ENCODE measurements around the gene CD164L2. TPM values are rescaled to one million over a fixed set of nuclear protein-coding genes. Genes with fewer than 3 reads are reported as not detected.
"Not testable (repeated sequence)": the region's sequence is repeated elsewhere in the genome, so short reads cannot be mapped to it uniquely, and the experiment has no call there.

CD164L2 gene
- total and polyA plus RNA-seq, 4 donors: not detected

- Histone ChIP-seq H3K27ac (ENCODE audit: low read depth in 1 of 2, low read length in 2 of 2) (no peak overlapping the region), H3K4me1 (ENCODE audit: control insufficient read depth in 1 of 2, insufficient read depth in 2 of 2, low read length in 2 of 2) (no peaks in the 10 kb centered on the region), H3K4me3 (ENCODE audit: low read length in 2 of 2) (no peak overlapping the region), H3K36me3 (ENCODE audit: control insufficient read depth in 1 of 2, insufficient read depth in 2 of 2, low read length in 1 of 2) (no peaks in the 10 kb centered on the region), H3K9me3 (ENCODE audit: control insufficient read depth, low read length) (no peaks in the 10 kb centered on the region), H3K27me3 (ENCODE audit: control insufficient read depth in 1 of 2, insufficient read depth in 2 of 2, low read length in 1 of 2) (no peaks in the 10 kb centered on the region)
- DNase-seq (peak in 1 of 2 donors; percentile 88), ATAC-seq (ENCODE audit: low FRiP score) (no peak)
- intact Hi-C loops (cut with DNase I): loop anchor here in 1 of 2 donors (2.0 kb wide), 1 partner anchor 88 kb away; no protein-coding TSS in a partner anchor
- whole genome bisulfite sequencing, 2 donors: 46 to 47% methylated on average over 5 of the region's 5 CpGs
Measured at GRCh38 chr1:27388337-27389005, 5.3 kb upstream of the CD164L2 start.

GRCh38 chr1:27384797-27385196 is 1.7 kb upstream of the CD164L2 start:
- intact Hi-C loops (cut with DNase I); ATAC-seq (ENCODE audit: low FRiP score); H3K4me1 ChIP-seq (ENCODE audit: control insufficient read depth in 1 of 2, insufficient read depth in 2 of 2, low read length in 2 of 2); H3K4me3 ChIP-seq (ENCODE audit: low read length in 2 of 2); H3K9me3 ChIP-seq (ENCODE audit: control insufficient read depth, low read length); H3K36me3 ChIP-seq (ENCODE audit: control insufficient read depth in 1 of 2, insufficient read depth in 2 of 2, low read length in 1 of 2); H3K27me3 ChIP-seq (ENCODE audit: control insufficient read depth in 1 of 2, insufficient read depth in 2 of 2, low read length in 1 of 2); H3K27ac ChIP-seq (ENCODE audit: low read depth in 1 of 2, low read length in 2 of 2); DNase-seq: not testable (repeated sequence)
- WGBS, 2 donors: 96 to 100% methylated on average over 3 of the region's 3 CpGs

- WGBS, 2 donors: 94% methylated on average over 13 of the region's 13 CpGs
- no peak for DNase-seq
Measured at GRCh38 chr1:27383661-27384060, 528 bp upstream of the CD164L2 start.

GRCh38 chr1:27381969-27382762 is 967 bp downstream of the CD164L2 start:
- no peak for DNase-seq
- H3K27me3 ChIP-seq (ENCODE audit: control insufficient read depth in 1 of 2, insufficient read depth in 2 of 2, low read length in 1 of 2): no peaks in the 10 kb centered on the region
- H3K27ac ChIP-seq (ENCODE audit: low read depth in 1 of 2, low read length in 2 of 2): no peak overlapping the region
- no peak for ATAC-seq (ENCODE audit: low FRiP score)
- H3K4me1 ChIP-seq (ENCODE audit: control insufficient read depth in 1 of 2, insufficient read depth in 2 of 2, low read length in 2 of 2): no peaks in the 10 kb centered on the region
- H3K4me3 ChIP-seq (ENCODE audit: low read length in 2 of 2): no peak overlapping the region
- WGBS, 2 donors: 80 to 82% methylated on average over 15 to 18 of the region's 18 CpGs
- no peaks in the 10 kb centered on the region for H3K9me3 ChIP-seq (ENCODE audit: control insufficient read depth, low read length)
- intact Hi-C loops (cut with DNase I): no loop called here
- no peaks in the 10 kb centered on the region for H3K36me3 ChIP-seq (ENCODE audit: control insufficient read depth in 1 of 2, insufficient read depth in 2 of 2, low read length in 1 of 2)

More at GRCh38 chr1:27383661-27384060, 528 bp upstream of the CD164L2 start:
- no peak for ATAC-seq (ENCODE audit: low FRiP score)
- no peak overlapping the region for H3K4me3 ChIP-seq (ENCODE audit: low read length in 2 of 2)
- H3K4me1 ChIP-seq (ENCODE audit: control insufficient read depth in 1 of 2, insufficient read depth in 2 of 2, low read length in 2 of 2): no peaks in the 10 kb centered on the region
- H3K27ac ChIP-seq (ENCODE audit: low read depth in 1 of 2, low read length in 2 of 2): no peak overlapping the region
- intact Hi-C loops (cut with DNase I): no loop called here
- H3K27me3 ChIP-seq (ENCODE audit: control insufficient read depth in 1 of 2, insufficient read depth in 2 of 2, low read length in 1 of 2): no peaks in the 10 kb centered on the region
- H3K9me3 ChIP-seq (ENCODE audit: control insufficient read depth, low read length): no peaks in the 10 kb centered on the region
- no peaks in the 10 kb centered on the region for H3K36me3 ChIP-seq (ENCODE audit: control insufficient read depth in 1 of 2, insufficient read depth in 2 of 2, low read length in 1 of 2)

- Histone ChIP-seq H3K4me3 (ENCODE audit: low read length in 2 of 2) (no peak overlapping the region), H3K9me3 (ENCODE audit: control insufficient read depth, low read length) (no peaks in the 10 kb centered on the region), H3K27me3 (ENCODE audit: control insufficient read depth in 1 of 2, insufficient read depth in 2 of 2, low read length in 1 of 2) (no peaks in the 10 kb centered on the region), H3K27ac (ENCODE audit: low read depth in 1 of 2, low read length in 2 of 2) (no peak overlapping the region), H3K4me1 (ENCODE audit: control insufficient read depth in 1 of 2, insufficient read depth in 2 of 2, low read length in 2 of 2) (no peaks in the 10 kb centered on the region), H3K36me3 (ENCODE audit: control insufficient read depth in 1 of 2, insufficient read depth in 2 of 2, low read length in 1 of 2) (no peaks in the 10 kb centered on the region)
- DNase-seq: no peak
- 87 to 89% methylated on average over 12 of the region's 12 CpGs for WGBS, 2 donors
- no peak for ATAC-seq (ENCODE audit: low FRiP score)
- intact Hi-C loops (cut with DNase I): no loop called here
Measured at GRCh38 chr1:27380766-27381733, 2.1 kb downstream of the CD164L2 start.

- Histone ChIP-seq H3K36me3 (ENCODE audit: control insufficient read depth in 1 of 2, insufficient read depth in 2 of 2, low read length in 1 of 2) (no peaks in the 10 kb centered on the region), H3K27ac (ENCODE audit: low read depth in 1 of 2, low read length in 2 of 2) (no peak overlapping the region), H3K4me1 (ENCODE audit: control insufficient read depth in 1 of 2, insufficient read depth in 2 of 2, low read length in 2 of 2) (no peaks in the 10 kb centered on the region), H3K27me3 (ENCODE audit: control insufficient read depth in 1 of 2, insufficient read depth in 2 of 2, low read length in 1 of 2) (no peaks in the 10 kb centered on the region), H3K4me3 (ENCODE audit: low read length in 2 of 2) (no peak overlapping the region), H3K9me3 (ENCODE audit: control insufficient read depth, low read length) (no peaks in the 10 kb centered on the region)
- WGBS, 2 donors: 88 to 94% methylated on average over 3 to 4 of the region's 4 CpGs
- DNase-seq (no peak), ATAC-seq (ENCODE audit: low FRiP score) (no peak)
- intact Hi-C loops (cut with DNase I): no loop called here
Measured at GRCh38 chr1:27380224-27380623, 2.9 kb downstream of the CD164L2 start.

- Histone ChIP-seq H3K27me3 (ENCODE audit: control insufficient read depth in 1 of 2, insufficient read depth in 2 of 2, low read length in 1 of 2) (no peaks in the 10 kb centered on the region), H3K4me1 (ENCODE audit: control insufficient read depth in 1 of 2, insufficient read depth in 2 of 2, low read length in 2 of 2) (no peaks in the 10 kb centered on the region), H3K4me3 (ENCODE audit: low read length in 2 of 2) (no peak overlapping the region), H3K27ac (ENCODE audit: low read depth in 1 of 2, low read length in 2 of 2) (no peak overlapping the region), H3K36me3 (ENCODE audit: control insufficient read depth in 1 of 2, insufficient read depth in 2 of 2, low read length in 1 of 2) (no peaks in the 10 kb centered on the region), H3K9me3 (ENCODE audit: control insufficient read depth, low read length) (no peaks in the 10 kb centered on the region)
- DNase-seq (no peak), ATAC-seq (ENCODE audit: low FRiP score) (no peak)
- intact Hi-C loops (cut with DNase I): no loop called here
- WGBS, 2 donors: 91 to 94% methylated on average over 11 of the region's 11 CpGs
Measured at GRCh38 chr1:27379564-27380122, 3.5 kb downstream of the CD164L2 start.

- Histone ChIP-seq H3K27me3 (ENCODE audit: control insufficient read depth in 1 of 2, insufficient read depth in 2 of 2, low read length in 1 of 2) (no peaks in the 10 kb centered on the region), H3K36me3 (ENCODE audit: control insufficient read depth in 1 of 2, insufficient read depth in 2 of 2, low read length in 1 of 2) (no peaks in the 10 kb centered on the region), H3K4me1 (ENCODE audit: control insufficient read depth in 1 of 2, insufficient read depth in 2 of 2, low read length in 2 of 2) (no peaks in the 10 kb centered on the region), H3K9me3 (ENCODE audit: control insufficient read depth, low read length) (no peaks in the 10 kb centered on the region), H3K27ac (ENCODE audit: low read depth in 1 of 2, low read length in 2 of 2) (no peak overlapping the region), H3K4me3 (ENCODE audit: low read length in 2 of 2) (no peak overlapping the region)
- ATAC-seq (ENCODE audit: low FRiP score) (no peak), DNase-seq (no peak)
- intact Hi-C loops (cut with DNase I): no loop called here
- 69% methylated on average over 12 of the region's 12 CpGs for WGBS, 2 donors
Measured at GRCh38 chr1:27377760-27378495, 5.2 kb downstream of the CD164L2 start.
